Left renal pelvis (tissue), 4 donors: ENCODE data around the gene SGCD. TPM values are rescaled to one million over a fixed set of nuclear protein-coding genes. Genes with fewer than 3 reads are reported as not detected.
"Not testable (repeated sequence)": the region's sequence is repeated elsewhere in the genome, so short reads cannot be mapped to it uniquely, and the experiment has no call there.

Experiments
- DNase-seq, 4 donors: peaks; one replicate each; pipeline ENCODE4 v3.0.0-alpha.2; 2013; ENCODE audit warnings: low read depth in 4 of 4, low spot score in 3 of 4
- polyA plus RNA-seq, 4 donors: library from polyadenylated mRNA; unstranded; fragments of 120-200 nt; gene quantifications; one replicate each; pipeline ENCODE4 v1.2.1, GENCODE V29; 2013; ENCODE audit not compliant: insufficient read length in 4 of 4

Gene SGCD
- polyA plus RNA-seq, 4 donors = 4.0 to 9.5 (median 5.8) TPM

GRCh38 chr5:156552855-156553358 is 225.9 kb downstream of the SGCD start:
- DNase-seq = no peak

GRCh38 chr5:156556666-156557406 is 229.9 kb downstream of the SGCD start:
- no peak for DNase-seq

GRCh38 chr5:156560002-156560401 is 233.0 kb downstream of the SGCD start:
- DNase-seq = no peak

- DNase-seq = no peak
Observed at GRCh38 chr5:156561651-156562050, 234.7 kb downstream of the SGCD start.

- DNase-seq = no peak
Observed at GRCh38 chr5:156570615-156571014, 243.7 kb downstream of the SGCD start.

GRCh38 chr5:156581725-156582124 is 254.8 kb downstream of the SGCD start:
- DNase-seq = no peak

- no peak for DNase-seq
Observed at GRCh38 chr5:156582193-156582598, 255.2 kb downstream of the SGCD start.

- DNase-seq = no peak
Observed at GRCh38 chr5:156584871-156585270, 257.9 kb downstream of the SGCD start.

- no peak for DNase-seq
Observed at GRCh38 chr5:156585999-156586398, 259.0 kb downstream of the SGCD start.

GRCh38 chr5:156587012-156587411 is 260.0 kb downstream of the SGCD start:
- DNase-seq = no peak

- DNase-seq = no peak
Observed at GRCh38 chr5:156588306-156588705, 261.3 kb downstream of the SGCD start.

- no peak for DNase-seq
Observed at GRCh38 chr5:156589104-156589945, 262.4 kb downstream of the SGCD start.

GRCh38 chr5:156589946-156590216 is 262.9 kb downstream of the SGCD start:
- DNase-seq = no peak

- no peak for DNase-seq
Observed at GRCh38 chr5:156590978-156591377, 264.0 kb downstream of the SGCD start.

GRCh38 chr5:156591631-156592030 is 264.7 kb downstream of the SGCD start:
- DNase-seq = no peak

- DNase-seq = no peak
Observed at GRCh38 chr5:156593546-156593945, 266.6 kb downstream of the SGCD start.

GRCh38 chr5:156594406-156594805 is 267.4 kb downstream of the SGCD start:
- DNase-seq = no peak

- DNase-seq = no peak
Observed at GRCh38 chr5:156595132-156595787, 268.3 kb downstream of the SGCD start.

- no peak for DNase-seq
Observed at GRCh38 chr5:156597276-156597675, 270.3 kb downstream of the SGCD start.

- no peak for DNase-seq
Observed at GRCh38 chr5:156598964-156599363, 272.0 kb downstream of the SGCD start.

- not testable (repeated sequence) for DNase-seq
Observed at GRCh38 chr5:156610582-156610981, 283.6 kb downstream of the SGCD start.
